ENCODE data around the gene KCNIP4.

DNA sequence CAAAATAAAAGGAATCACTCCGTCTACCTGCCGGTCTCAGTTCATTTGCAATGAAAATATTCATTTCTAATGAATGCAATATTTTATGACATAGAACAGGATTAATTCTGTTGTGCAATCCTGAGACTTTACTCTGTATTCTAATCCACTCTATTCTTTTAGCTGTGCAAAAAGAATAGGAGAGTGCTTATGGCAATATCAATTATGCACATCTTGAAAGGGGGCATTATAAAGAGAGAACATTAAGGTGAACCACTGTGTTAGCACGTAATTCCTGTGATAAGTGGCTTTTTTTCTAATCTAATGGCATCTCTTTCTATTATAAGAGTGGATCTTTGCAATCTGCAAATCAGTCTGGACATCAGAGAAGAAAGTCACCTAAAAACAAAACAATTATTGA lies 99.5 kb downstream of the KCNIP4 start:
- no peak for TF ChIP-seq FOXP2 (optimal IDR thresholded peaks at IDR 0.05; ENCODE audit: control extremely low read depth, extremely low read length, insufficient read depth)
- TF ChIP-seq EZH2 (IDR thresholded peaks at IDR 0.05), result no peak
